Fibroblast of skin of left biceps (primary cell): ENCODE results near the gene PCIF1.
"Not testable (repeated sequence)": the region's sequence is repeated elsewhere in the genome, so short reads cannot be mapped to it uniquely, and the experiment has no call there.

Experiments
- DNase-seq, 2 experiments: peaks; one replicate each; pipeline ENCODE4 v3.0.0-alpha.2; 2013; ENCODE audit warnings: low read depth in 2 of 2

PCIF1 gene

DNA sequence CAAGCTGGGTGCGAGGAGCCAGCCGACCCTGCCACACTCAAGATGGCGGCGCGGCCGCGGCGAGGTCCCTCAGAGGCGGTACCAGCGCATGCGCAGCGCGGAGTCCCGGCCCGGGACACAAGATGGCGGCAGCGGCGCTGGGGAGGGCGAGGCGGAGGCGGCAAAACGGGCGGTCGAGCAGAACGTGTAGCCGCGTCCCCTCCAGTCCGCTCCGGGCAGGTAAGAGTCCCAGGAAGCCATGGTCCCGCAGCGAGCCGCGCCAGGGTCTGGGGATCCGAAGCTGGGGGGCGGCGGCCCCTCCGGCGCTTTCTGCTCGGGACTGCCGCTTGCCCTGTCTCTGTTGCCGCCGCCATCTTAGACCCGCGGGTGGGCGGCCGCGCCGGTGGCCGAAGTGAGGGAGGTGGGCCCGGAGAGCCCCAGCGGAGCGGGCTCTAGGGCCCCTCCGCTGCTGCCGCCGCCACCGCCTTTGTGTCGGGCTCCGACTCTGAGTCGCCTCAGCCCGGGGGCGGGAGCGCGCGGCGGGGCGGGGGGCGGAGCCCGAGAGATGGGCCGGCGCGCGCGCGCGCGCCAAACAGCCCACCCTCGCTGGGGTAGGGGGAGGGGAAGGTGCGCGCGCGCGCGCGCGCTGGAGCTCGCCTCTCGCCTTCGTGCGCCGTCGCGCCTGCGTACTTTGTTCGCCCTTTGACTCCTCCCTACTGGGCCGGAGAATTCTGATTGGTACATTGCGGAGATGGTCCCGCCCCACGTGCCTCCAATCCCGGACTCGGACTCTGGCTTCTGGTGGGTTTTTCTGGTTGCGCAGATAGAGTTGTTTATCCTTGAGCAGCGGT, at the start of gene PCIF1:
TSS of gene PCIF1 (plus strand) at position 98 of the 830 bp plus-strand sequence. CDS start 4,317 bp downstream, outside the sequence.
- DNase-seq = peak; percentile 92 to 94

DNA sequence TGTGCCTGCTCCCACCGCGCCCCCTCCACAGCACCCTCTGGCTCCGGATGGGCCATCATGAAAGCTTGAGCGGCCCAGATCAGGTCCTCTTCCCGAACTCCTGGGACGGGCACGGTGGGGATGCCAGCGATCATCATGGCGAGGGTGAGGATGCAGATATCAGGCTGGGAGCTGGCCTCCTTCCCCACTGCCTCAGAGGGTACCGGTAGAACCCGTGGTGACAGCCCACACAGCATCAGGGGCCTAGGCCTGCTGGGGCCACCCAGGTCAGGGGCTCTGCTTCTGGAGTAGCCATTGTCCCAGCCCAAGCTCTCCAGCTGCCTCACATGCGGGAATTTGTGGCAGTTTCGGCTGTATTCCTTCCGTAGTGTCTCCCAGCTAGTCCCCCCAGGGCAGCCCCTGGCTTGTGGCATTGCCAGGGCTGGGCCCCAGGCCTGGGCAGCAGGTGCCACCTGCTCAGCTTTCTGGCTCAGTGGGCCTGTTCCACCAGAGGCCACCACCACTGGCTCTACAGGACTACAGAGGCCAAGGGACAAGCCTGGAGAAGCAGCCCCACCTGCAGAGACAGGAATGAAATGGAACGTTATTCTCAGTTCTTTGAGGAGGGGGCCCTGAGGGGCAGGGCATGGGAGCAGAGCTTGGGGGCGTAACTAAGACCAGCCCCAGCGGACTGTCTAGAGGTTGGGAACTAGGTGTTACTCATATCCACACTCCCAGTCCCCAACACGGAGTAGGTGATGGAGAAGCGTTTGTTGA, 47.7 kb upstream of the PCIF1 start:
- DNase-seq = no peak

DNA sequence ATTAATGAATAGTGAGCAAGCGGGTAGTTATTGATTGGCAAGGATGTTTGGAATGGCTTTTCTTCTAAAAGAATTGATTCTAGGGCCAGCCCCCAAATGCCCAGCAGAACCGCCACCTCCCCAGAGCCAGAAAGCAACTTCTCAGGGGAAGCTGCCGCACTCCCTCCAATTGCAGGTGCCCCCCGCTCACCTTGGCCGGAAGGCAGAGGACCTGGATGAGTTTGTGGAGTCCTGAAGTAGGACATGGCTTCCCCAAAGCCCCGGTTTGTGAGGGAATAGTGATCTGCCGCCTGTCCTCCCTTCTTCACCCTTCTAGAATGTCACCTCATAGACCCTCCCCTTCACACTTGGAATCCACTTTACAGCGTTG, 47.2 kb upstream of the PCIF1 start, which contains the start of gene SPATA25:
TSS of gene SPATA25 (minus strand) at position 277 of the 370 bp plus-strand sequence. CDS start at position 245, 32 bp downstream.
- no peak for DNase-seq

DNA sequence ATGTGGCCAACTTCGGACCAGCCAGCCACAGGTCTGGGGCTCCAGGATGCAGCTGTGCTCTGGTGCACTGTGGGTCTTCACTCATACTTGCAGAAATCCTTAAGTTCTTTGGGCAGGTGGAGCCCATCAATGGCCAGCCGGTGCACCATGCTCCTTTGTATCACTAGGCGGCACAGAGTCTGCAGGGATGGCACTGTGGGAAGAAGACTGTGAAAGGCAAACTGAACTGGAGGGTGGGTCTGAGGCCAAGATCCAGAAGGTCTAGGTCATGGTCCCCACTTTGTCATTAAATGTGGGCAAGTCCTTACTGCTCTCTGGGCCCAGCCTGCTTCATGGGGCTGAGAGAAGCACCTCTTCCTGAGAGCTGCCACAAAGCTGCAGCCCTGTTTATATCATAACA, 45.8 kb upstream of the PCIF1 start:
- DNase-seq = no peak

DNA sequence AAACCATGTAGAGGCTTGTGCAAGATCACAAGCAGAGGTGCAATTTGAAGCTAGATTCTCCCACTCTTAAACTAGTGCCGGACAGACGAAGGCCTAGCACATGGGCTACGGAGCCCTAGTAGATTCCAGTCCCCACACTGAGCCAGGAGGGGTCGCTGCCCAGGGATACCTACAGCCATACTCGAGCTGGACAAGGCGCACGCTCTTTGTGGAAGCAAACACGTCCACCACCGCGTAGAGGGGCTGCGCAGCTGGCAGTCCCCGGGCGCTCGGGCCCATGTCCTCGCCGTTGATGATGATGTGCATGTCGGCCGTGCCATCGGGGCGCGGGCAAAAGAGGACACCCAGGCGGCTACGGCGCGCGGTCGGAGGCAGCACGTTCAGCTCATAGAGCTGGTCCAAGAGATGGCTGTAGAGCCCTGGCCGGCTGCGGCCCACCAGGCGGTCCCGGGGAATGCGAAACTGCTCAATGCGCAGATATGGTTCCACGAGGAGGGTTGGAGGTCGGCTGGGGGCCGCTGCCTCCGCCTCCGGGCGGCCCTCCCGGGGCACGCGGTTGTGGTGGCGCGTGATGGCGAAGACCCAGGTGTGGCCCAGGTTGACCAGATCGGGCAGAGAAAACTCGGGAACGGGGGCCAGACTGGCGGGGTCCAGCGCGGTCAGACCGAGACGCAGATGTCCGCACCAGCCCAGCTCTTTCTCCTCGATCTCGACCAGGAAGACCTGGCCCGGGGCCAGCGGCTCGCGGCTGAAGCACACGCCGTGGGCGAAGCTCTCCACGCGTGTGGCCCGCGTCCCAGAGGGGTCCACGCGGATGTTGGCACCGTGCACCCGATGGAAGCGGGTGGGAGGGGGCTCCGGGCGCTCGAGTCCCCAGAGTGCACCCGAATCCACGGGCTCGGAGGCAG, 44.2 kb upstream of the PCIF1 start:
- DNase-seq = peak; percentile 40 to 45

DNA sequence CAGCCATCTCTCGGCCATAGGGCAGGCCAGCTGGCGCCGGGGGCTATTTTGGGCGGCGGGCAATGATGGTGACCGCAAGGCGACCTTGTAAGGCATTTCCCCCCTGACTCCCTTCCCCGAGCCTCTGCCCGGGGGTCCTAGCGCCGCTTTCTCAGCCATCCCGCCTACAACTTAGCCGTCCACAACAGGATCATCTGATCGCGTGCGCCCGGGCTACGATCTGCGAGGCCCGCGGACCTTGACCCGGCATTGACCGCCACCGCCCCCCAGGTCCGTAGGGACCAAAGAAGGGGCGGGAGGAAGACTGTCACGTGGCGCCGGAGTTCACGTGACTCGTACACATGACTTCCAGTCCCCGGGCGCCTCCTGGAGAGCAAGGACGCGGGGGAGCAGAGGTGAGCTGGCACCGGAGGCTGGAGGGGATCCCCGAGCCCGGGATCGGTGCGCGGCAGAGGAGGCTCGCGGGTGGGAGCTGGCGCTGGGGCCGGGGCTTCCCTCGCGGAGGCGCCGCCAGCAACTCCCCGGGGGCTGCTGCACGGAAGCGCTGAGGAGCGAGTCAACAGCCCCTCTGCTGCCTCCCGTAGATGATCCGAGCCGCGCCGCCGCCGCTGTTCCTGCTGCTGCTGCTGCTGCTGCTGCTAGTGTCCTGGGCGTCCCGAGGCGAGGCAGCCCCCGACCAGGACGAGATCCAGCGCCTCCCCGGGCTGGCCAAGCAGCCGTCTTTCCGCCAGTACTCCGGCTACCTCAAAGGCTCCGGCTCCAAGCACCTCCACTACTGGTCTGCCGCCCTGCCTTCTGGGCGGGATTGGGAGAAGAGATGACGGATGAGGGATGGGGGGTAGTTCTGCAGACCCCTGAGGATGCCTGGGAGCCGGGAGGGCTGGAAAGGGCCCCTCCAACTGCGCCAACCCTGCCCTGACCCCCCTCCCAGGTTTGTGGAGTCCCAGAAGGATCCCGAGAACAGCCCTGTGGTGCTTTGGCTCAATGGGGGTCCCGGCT, 43.2 kb upstream of the PCIF1 start, which contains the start of the genes CTSA and NEURL2:
TSS of gene CTSA (plus strand) at position 351 of the 999 bp plus-strand sequence. CDS start at position 585, 234 bp downstream.
TSS of gene NEURL2 (minus strand) at position 224 of the 999 bp plus-strand sequence. CDS start at position 7, 217 bp downstream.
- DNase-seq = peak; percentile 77 to 82

DNA sequence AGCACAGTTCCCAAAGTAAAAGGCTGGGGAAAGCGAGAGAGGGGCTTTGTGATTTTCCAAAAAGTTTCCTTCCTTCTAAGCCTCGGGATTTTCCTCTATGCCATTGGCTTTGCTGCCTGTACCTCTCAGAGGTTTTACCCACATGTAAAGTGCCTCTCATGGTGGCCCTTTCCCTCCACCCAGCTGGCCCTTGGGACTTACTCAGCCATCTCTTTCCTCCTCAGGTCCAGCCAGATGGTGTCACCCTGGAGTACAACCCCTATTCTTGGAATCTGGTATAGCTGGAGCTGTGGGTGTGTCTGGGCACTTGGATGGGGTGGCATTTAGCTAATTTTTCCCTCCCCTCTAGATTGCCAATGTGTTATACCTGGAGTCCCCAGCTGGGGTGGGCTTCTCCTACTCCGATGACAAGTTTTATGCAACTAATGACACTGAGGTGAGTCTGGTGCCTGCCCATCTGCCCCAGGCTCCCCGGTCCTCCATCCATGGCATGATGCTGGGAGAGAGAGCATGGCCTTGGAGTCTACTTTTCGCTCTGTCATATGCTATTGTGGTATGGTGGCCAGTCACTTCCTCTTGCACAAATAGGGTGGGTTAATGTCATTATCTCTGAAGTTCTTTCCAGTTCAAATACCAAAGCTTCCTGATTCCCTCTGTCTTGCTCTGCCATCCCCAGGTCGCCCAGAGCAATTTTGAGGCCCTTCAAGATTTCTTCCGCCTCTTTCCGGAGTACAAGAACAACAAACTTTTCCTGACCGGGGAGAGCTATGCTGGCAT, 42.2 kb upstream of the PCIF1 start:
- DNase-seq = no peak

DNA sequence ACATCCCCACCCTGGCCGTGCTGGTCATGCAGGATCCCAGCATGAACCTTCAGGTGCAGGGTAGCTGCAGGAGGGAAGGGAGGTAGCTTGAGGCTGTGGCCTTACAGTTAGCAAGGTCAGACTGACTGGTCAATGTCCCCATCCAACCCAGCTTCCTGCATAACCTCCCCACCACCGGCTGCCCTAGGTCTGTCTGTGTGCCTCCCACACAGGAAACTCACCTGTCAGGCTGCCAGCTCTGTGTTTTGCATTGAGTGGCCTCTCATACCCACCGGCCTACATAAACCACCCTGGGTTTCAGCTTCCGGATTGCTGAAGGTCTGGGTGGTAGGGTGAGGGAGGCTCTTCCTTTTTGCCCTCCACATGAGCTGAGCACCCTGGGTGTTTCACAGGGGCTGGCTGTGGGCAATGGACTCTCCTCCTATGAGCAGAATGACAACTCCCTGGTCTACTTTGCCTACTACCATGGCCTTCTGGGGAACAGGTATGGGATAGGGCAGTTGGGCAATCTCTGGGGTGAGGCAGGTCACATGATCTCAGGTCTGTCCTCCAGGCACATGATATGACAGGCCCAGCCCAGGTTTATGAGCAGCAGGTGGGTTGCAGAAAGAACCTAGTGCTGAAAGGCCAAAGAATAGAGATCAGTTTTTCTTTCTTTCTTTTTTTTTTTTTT, 41.5 kb upstream of the PCIF1 start:
- DNase-seq = no peak

DNA sequence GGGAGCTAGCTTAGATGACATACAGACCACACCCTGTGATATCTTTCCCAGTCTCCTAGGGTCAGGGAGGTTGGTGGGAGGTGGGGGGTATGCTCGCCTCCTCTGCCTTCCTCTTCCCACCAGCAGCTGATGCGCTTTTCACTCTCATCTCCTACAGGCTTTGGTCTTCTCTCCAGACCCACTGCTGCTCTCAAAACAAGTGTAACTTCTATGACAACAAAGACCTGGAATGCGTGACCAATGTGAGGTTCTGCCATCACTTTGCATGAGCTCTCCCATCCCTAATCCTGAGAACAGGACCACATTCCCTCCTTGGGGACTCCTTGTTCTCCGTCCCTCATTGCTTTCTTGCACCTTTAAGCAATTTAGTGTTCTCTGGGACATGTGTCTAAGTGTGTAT, 40.7 kb upstream of the PCIF1 start:
- DNase-seq = no peak

DNA sequence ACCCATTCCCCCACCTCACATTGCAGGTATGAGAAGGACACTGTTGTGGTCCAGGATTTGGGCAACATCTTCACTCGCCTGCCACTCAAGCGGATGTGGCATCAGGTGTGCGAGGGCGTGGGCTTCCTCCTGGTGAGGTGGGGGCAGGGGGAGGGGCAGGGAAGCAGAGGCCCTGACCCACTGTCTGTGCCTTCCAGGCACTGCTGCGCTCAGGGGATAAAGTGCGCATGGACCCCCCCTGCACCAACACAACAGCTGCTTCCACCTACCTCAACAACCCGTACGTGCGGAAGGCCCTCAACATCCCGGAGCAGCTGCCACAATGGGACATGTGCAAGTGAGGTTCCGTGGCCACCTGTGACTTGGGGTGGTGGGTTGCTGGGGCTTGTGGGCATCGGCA, 39.7 kb upstream of the PCIF1 start:
- no peak for DNase-seq

DNA sequence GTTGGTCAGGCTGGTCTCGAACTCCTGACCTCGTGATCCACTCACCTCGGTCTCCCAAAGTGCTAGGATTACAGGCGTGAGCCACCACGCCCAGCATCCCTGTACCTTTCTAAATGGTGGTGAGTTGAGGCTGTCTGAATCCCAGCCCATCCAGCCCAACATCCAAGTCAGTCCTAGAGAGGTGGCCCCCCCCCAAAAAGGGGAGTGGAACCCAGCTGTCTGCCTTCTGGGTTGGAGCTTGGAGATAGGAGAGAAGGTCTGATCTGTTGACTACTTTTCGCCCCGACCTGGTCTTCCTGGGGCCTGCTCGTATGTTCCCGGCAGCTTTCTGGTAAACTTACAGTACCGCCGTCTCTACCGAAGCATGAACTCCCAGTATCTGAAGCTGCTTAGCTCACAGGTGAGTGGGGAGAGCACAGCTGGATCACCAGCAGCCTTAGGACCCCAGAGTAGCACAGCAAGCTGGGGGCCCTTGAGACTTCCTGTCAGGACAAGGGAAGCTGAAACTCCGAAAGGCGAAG, 37.8 kb upstream of the PCIF1 start:
- no peak for DNase-seq

DNA sequence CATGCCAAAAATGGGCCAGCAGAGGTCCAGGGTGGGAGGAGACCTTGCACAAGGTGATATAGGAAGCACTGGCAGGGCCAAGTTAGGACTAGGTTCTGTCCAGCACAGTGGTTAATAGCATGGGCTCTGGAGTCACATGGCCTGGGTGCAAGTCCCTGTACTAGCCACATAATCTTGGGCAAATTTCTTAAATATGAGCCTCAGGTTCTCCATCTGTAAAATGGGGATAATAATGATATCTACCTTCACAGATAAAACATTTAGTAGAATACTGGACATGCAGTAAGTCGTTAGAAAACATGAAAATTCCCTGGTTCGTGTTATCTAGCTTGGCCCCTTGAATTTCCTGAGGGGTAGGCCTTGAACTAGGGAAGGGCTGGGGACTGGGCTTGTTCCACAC, 37.2 kb upstream of the PCIF1 start:
- DNase-seq = no peak

DNA sequence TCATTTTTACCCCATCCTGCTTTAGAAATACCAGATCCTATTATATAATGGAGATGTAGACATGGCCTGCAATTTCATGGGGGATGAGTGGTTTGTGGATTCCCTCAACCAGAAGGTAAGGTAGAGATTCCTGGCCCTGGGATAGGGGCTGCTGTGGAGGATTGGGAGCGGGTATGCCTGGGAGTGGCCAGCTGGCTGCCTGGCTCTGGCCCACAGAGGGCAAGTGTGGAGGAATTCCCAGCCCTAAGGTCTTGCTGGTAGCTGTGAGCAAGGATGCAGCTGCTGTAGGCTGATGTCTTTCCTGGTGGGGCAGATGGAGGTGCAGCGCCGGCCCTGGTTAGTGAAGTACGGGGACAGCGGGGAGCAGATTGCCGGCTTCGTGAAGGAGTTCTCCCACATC, 36.8 kb upstream of the PCIF1 start:
- DNase-seq = no peak

DNA sequence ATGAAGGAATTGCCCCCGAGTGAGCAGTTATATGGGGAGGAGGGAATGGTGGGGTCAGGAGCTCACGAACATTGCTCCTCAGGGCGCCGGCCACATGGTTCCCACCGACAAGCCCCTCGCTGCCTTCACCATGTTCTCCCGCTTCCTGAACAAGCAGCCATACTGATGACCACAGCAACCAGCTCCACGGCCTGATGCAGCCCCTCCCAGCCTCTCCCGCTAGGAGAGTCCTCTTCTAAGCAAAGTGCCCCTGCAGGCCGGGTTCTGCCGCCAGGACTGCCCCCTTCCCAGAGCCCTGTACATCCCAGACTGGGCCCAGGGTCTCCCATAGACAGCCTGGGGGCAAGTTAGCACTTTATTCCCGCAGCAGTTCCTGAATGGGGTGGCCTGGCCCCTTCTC, 36.2 kb upstream of the PCIF1 start:
- no peak for DNase-seq

DNA sequence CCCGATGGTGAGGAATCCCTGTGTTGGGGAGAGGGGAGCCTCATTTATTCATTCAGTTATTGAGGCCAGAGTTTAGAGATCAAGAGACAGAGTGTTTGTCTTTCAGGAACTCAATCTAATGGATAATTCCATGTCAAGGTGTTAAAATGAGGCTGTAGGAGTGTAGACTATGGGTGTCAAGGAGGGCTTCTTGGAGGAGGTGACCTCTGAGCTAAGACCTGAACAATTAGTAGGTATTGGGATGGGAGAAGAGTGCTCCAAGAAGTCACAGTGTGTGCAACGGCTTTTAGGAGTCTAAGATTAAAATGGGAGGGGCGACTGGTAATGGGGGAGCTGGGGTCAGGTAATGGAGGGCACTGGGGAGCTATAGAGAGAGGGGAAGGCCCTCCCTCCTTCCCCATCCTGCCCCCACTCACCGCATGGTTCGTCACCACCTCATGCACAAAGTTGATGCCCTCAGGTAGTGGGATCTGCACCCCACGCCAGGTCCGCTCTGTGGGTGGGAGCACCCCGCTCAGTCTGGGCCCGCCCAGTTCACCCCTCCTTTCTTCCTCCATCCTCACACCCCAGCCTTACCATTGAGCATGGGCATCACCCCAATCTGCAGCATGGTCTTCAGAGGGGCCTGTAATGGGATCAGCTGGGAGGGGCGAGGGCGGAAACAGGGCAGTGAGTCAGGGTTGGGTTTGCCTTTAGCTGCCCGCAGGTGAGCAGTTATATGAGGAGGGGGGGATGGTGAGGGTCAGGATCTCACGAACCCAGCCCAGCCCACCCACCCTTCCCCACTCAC, 35.2 kb upstream of the PCIF1 start:
- DNase-seq = no peak

DNA sequence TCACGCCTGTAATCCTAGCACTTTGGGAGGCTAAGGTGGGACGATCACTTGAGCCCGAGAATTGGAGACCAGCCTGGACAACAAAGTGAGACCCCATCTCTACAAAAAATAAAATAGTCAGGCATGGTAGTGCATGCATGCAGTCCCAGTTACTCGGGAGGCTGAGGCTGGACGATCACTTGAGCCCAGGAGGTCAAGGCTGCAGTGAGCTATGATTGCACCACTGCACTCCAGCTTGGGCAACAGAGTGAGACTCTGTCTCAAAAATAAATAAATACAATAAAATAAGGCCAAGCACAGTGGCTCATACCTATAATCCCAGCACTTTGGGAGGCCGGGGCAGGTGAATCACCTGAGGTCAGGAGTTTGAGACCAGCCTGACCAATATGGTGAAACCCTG, 33.2 kb upstream of the PCIF1 start:
- not testable (repeated sequence) for DNase-seq

DNA sequence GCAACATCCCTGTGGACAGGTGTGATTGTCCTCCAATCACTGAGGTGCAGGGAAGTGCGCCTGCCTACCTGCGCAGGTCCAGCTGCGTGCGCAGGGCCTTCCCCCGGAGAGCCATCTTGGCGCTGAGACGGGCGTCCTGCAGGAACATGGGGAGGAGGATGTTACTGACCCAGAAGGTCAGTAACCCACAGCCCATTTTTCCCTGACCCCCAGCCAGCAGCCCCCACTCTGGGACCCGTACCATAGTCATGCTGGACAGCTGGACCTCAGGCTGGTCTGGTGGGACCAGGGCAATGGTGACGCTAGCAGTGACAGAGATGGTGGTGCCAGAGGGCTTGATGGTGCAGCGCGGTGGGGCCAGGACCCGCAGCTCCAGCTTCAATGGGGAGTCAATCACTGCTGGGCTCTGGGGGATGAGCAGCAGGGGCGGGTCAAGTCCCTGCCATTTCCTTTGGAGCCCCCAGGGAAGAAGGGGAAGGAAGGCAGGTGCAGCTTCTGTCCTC, 32.2 kb upstream of the PCIF1 start:
- no peak for DNase-seq
